ENCODE data around the gene RPS6KB2.

The RPS6KB2 gene

GRCh38 chr11:67441731-67442351 is 13.5 kb downstream of the RPS6KB2 start:
- H2AFZ ChIP-seq (ENCODE audit: low read length) = no peak overlapping the region
- no peak overlapping the region for H2BK5ac ChIP-seq (ENCODE audit: low read length)
- peak overlapping the region in 1 of 2 donors; percentile 83 for H3K4me3 ChIP-seq (ENCODE audit: low read length in 2 of 2)
- no peak overlapping the region for H4K91ac ChIP-seq (ENCODE audit: low read depth, low read length, poor library complexity)
- peak overlapping the region; percentile 21 for H3K14ac ChIP-seq (ENCODE audit: low read length)
- H2BK120ac ChIP-seq (ENCODE audit: low read depth, low read length) = no peak overlapping the region
- no peak overlapping the region for H3K4ac ChIP-seq (ENCODE audit: low read length)
- peak overlapping the region; percentile 73 for H3K23ac ChIP-seq (ENCODE audit: low read depth, low read length, poor library complexity)
- H2BK15ac ChIP-seq (ENCODE audit: low read length) = peak overlapping the region; percentile 26
- H3K18ac ChIP-seq (ENCODE audit: low read length) = no peak overlapping the region
- peaks cover 0 to 3% (median 0%) of the 10 kb centered on the region in 3 experiments for H3K27me3 ChIP-seq (ENCODE audit: control insufficient read depth in 3 of 3, insufficient read depth in 3 of 3, low read depth in 1 of 3, low read length in 3 of 3)
- peak overlapping the region; percentile 37 for H2AK5ac ChIP-seq (ENCODE audit: low read depth, low read length)
- H3K9ac ChIP-seq (ENCODE audit: low read depth, low read length, poor library complexity) = no peak overlapping the region
- H3K27ac ChIP-seq (replicated peaks; ENCODE audit: low read length) = no peak overlapping the region
- no peak for DNase-seq (ENCODE audit: low spot score)
- H3K4me2 ChIP-seq (ENCODE audit: insufficient read depth, low read length, poor library complexity, severe bottlenecking) = no peak overlapping the region
- H4K8ac ChIP-seq (ENCODE audit: low read depth, low read length) = no peak overlapping the region
- H3K9me3 ChIP-seq (replicated peaks in 1 of 2; ENCODE audit: control insufficient read depth in 2 of 2, insufficient read depth in 1 of 2, low read depth in 1 of 2, low read length in 2 of 2) = no peaks in the 10 kb centered on the region
- peak overlapping the region; percentile 84 for H2BK12ac ChIP-seq (ENCODE audit: low read length)
- no CpG with 5 or more reads among the region's 28 CpGs for WGBS, 2 donors (ENCODE audit: extremely low coverage in 2 of 2, insufficient read length in 2 of 2, insufficient replicate concordance in 1 of 2)
- peaks cover 2 to 3% of the 10 kb centered on the region in 2 donors for H3K4me1 ChIP-seq (ENCODE audit: control insufficient read depth in 2 of 2, insufficient read depth in 1 of 2, low read depth in 1 of 2, low read length in 2 of 2)
- peaks cover 5% of the 10 kb centered on the region for H3K79me1 ChIP-seq (ENCODE audit: low read depth, low read length)
- H3K36me3 ChIP-seq (replicated peaks in 1 of 2; ENCODE audit: control insufficient read depth in 2 of 2, insufficient read depth in 2 of 2, low read length in 2 of 2) = peaks cover 18 to 44% of the 10 kb centered on the region in 2 donors

GRCh38 chr11:67442504-67443404 is 14.5 kb downstream of the RPS6KB2 start:
- Histone ChIP-seq H3K4me3 (ENCODE audit: low read length in 2 of 2) (peak overlapping the region; percentile 83 to 97), H2BK12ac (ENCODE audit: low read length) (peak overlapping the region; percentile 58), H4K8ac (ENCODE audit: low read depth, low read length) (no peak overlapping the region), H3K27ac (replicated peaks; ENCODE audit: low read length) (no peak overlapping the region), H2AFZ (ENCODE audit: low read length) (peak overlapping the region; percentile 89), H4K91ac (ENCODE audit: low read depth, low read length, poor library complexity) (no peak overlapping the region), H3K4me2 (ENCODE audit: insufficient read depth, low read length, poor library complexity, severe bottlenecking) (peak overlapping the region; percentile 86), H3K14ac (ENCODE audit: low read length) (peak overlapping the region; percentile 82), H3K36me3 (replicated peaks in 1 of 2; ENCODE audit: control insufficient read depth in 2 of 2, insufficient read depth in 2 of 2, low read length in 2 of 2) (peaks cover 15 to 38% of the 10 kb centered on the region in 2 donors), H3K4ac (ENCODE audit: low read length) (peak overlapping the region; percentile 97), H3K23ac (ENCODE audit: low read depth, low read length, poor library complexity) (peak overlapping the region; percentile 55), H3K9ac (ENCODE audit: low read depth, low read length, poor library complexity) (peak overlapping the region; percentile 91), H2BK5ac (ENCODE audit: low read length) (peak overlapping the region; percentile 53), H3K79me1 (ENCODE audit: low read depth, low read length) (peaks cover 5% of the 10 kb centered on the region), H2AK5ac (ENCODE audit: low read depth, low read length) (peak overlapping the region; percentile 88), H2BK15ac (ENCODE audit: low read length) (peak overlapping the region; percentile 89), H3K27me3 (ENCODE audit: control insufficient read depth in 3 of 3, insufficient read depth in 3 of 3, low read depth in 1 of 3, low read length in 3 of 3) (peaks cover 0 to 3% (median 0%) of the 10 kb centered on the region in 3 experiments), H3K9me3 (replicated peaks in 1 of 2; ENCODE audit: control insufficient read depth in 2 of 2, insufficient read depth in 1 of 2, low read depth in 1 of 2, low read length in 2 of 2) (no peaks in the 10 kb centered on the region), H3K4me1 (ENCODE audit: control insufficient read depth in 2 of 2, insufficient read depth in 1 of 2, low read depth in 1 of 2, low read length in 2 of 2) (peaks cover 2 to 3% of the 10 kb centered on the region in 2 donors), H3K18ac (ENCODE audit: low read length) (peak overlapping the region; percentile 94), H2BK120ac (ENCODE audit: low read depth, low read length) (peak overlapping the region; percentile 91)
- DNase-seq (ENCODE audit: low spot score) = no peak
- WGBS, 2 donors (ENCODE audit: extremely low coverage in 2 of 2, insufficient read length in 2 of 2, insufficient replicate concordance in 1 of 2) = no CpG with 5 or more reads among the region's 45 CpGs

- peaks cover 5% of the 10 kb centered on the region for H3K79me1 ChIP-seq (ENCODE audit: low read depth, low read length)
- H3K23ac ChIP-seq (ENCODE audit: low read depth, low read length, poor library complexity) = peak overlapping the region; percentile 55
- peaks cover 9 to 16% of the 10 kb centered on the region in 2 donors for H3K36me3 ChIP-seq (replicated peaks in 1 of 2; ENCODE audit: control insufficient read depth in 2 of 2, insufficient read depth in 2 of 2, low read length in 2 of 2)
- no peak overlapping the region for H4K91ac ChIP-seq (ENCODE audit: low read depth, low read length, poor library complexity)
- no peak overlapping the region for H2BK12ac ChIP-seq (ENCODE audit: low read length)
- no peak overlapping the region for H3K18ac ChIP-seq (ENCODE audit: low read length)
- no CpG with 5 or more reads among the region's 5 CpGs for WGBS, 2 donors (ENCODE audit: extremely low coverage in 2 of 2, insufficient read length in 2 of 2, insufficient replicate concordance in 1 of 2)
- DNase-seq (ENCODE audit: low spot score) = no peak
- H3K9me3 ChIP-seq (replicated peaks in 1 of 2; ENCODE audit: control insufficient read depth in 2 of 2, insufficient read depth in 1 of 2, low read depth in 1 of 2, low read length in 2 of 2) = no peaks in the 10 kb centered on the region
- H2BK120ac ChIP-seq (ENCODE audit: low read depth, low read length) = no peak overlapping the region
- H3K27ac ChIP-seq (replicated peaks; ENCODE audit: low read length) = no peak overlapping the region
- no peak overlapping the region for H2AFZ ChIP-seq (ENCODE audit: low read length)
- no peak overlapping the region for H3K4me3 ChIP-seq (ENCODE audit: low read length in 2 of 2)
- peaks cover 4 to 8% of the 10 kb centered on the region in 2 donors for H3K4me1 ChIP-seq (ENCODE audit: control insufficient read depth in 2 of 2, insufficient read depth in 1 of 2, low read depth in 1 of 2, low read length in 2 of 2)
- no peak overlapping the region for H3K14ac ChIP-seq (ENCODE audit: low read length)
- H3K27me3 ChIP-seq (ENCODE audit: control insufficient read depth in 3 of 3, insufficient read depth in 3 of 3, low read depth in 1 of 3, low read length in 3 of 3) = peaks cover 0 to 1% (median 0%) of the 10 kb centered on the region in 3 experiments
- H2BK15ac ChIP-seq (ENCODE audit: low read length) = no peak overlapping the region
- H2AK5ac ChIP-seq (ENCODE audit: low read depth, low read length) = peak overlapping the region; percentile 47
- H3K4me2 ChIP-seq (ENCODE audit: insufficient read depth, low read length, poor library complexity, severe bottlenecking) = no peak overlapping the region
- H3K4ac ChIP-seq (ENCODE audit: low read length) = no peak overlapping the region
- no peak overlapping the region for H4K8ac ChIP-seq (ENCODE audit: low read depth, low read length)
- no peak overlapping the region for H2BK5ac ChIP-seq (ENCODE audit: low read length)
- no peak overlapping the region for H3K9ac ChIP-seq (ENCODE audit: low read depth, low read length, poor library complexity)
Measured at GRCh38 chr11:67445515-67445914, 17.2 kb downstream of the RPS6KB2 start.

GRCh38 chr11:67448220-67448609 is 19.9 kb downstream of the RPS6KB2 start:
- Histone ChIP-seq H3K18ac (ENCODE audit: low read length) (no peak overlapping the region), H3K36me3 (replicated peaks in 1 of 2; ENCODE audit: control insufficient read depth in 2 of 2, insufficient read depth in 2 of 2, low read length in 2 of 2) (no peaks in the 10 kb centered on the region), H3K9ac (ENCODE audit: low read depth, low read length, poor library complexity) (no peak overlapping the region), H3K27me3 (ENCODE audit: control insufficient read depth in 3 of 3, insufficient read depth in 3 of 3, low read depth in 1 of 3, low read length in 3 of 3) (no peaks in the 10 kb centered on the region), H3K4me2 (ENCODE audit: insufficient read depth, low read length, poor library complexity, severe bottlenecking) (no peak overlapping the region), H3K4ac (ENCODE audit: low read length) (no peak overlapping the region), H4K91ac (ENCODE audit: low read depth, low read length, poor library complexity) (no peak overlapping the region), H3K9me3 (replicated peaks in 1 of 2; ENCODE audit: control insufficient read depth in 2 of 2, insufficient read depth in 1 of 2, low read depth in 1 of 2, low read length in 2 of 2) (no peaks in the 10 kb centered on the region), H2BK12ac (ENCODE audit: low read length) (no peak overlapping the region), H3K14ac (ENCODE audit: low read length) (no peak overlapping the region), H2BK5ac (ENCODE audit: low read length) (no peak overlapping the region), H2BK15ac (ENCODE audit: low read length) (no peak overlapping the region), H3K4me1 (ENCODE audit: control insufficient read depth in 2 of 2, insufficient read depth in 1 of 2, low read depth in 1 of 2, low read length in 2 of 2) (peaks cover 5 to 15% of the 10 kb centered on the region in 2 donors), H3K79me1 (ENCODE audit: low read depth, low read length) (no peaks in the 10 kb centered on the region), H2AK5ac (ENCODE audit: low read depth, low read length) (peak overlapping the region; percentile 72), H3K23ac (ENCODE audit: low read depth, low read length, poor library complexity) (no peak overlapping the region), H2AFZ (ENCODE audit: low read length) (no peak overlapping the region), H3K4me3 (ENCODE audit: low read length in 2 of 2) (no peak overlapping the region), H4K8ac (ENCODE audit: low read depth, low read length) (no peak overlapping the region), H3K27ac (replicated peaks; ENCODE audit: low read length) (no peak overlapping the region), H2BK120ac (ENCODE audit: low read depth, low read length) (no peak overlapping the region)
- no CpG with 5 or more reads among the region's 7 CpGs for WGBS, 2 donors (ENCODE audit: extremely low coverage in 2 of 2, insufficient read length in 2 of 2, insufficient replicate concordance in 1 of 2)
- no peak for DNase-seq (ENCODE audit: low spot score)
